ENCODE results near the gene KCNIP1. TPM values are rescaled to one million over a fixed set of nuclear protein-coding genes. Genes with fewer than 3 reads are reported as not detected.

KCNIP1 gene
- total RNA-seq, 2 donors from 2014 or later, result 1.6 to 13.5 TPM

DNA sequence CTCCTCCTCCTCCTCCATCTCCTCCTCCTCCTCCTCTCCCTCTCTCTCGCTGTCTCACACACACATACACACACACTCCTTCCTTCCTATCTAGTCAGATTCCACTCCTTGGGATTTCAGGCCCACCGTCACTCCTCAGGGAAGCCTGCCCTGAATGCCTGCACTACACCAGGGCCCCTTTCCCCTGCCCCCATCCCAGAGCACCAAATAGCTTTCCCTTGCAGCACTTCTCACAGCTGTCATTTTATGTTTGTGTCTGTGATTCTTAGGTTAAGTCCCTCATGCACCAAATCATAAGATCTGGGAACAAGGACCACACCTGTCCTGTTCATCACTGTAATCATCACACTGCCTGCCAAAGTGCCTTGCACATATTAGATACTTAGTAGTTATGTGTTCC, 193.2 kb downstream of the KCNIP1 start:
- H3K36me3 ChIP-seq, result no peaks in the 10 kb centered on the region
- DNase-seq (ENCODE audit: low spot score), result no peak
- no peak overlapping the region for H3K27ac ChIP-seq
- WGBS, result 64% methylated on average over 2 of the region's 2 CpGs
- H3K27me3 ChIP-seq (replicated peaks; ENCODE audit: insufficient read depth), result no peaks in the 10 kb centered on the region
- intact Hi-C loops (cut with DNase I), result no loop called here
- H3K9me3 ChIP-seq, result no peaks in the 10 kb centered on the region
- H3K4me3 ChIP-seq, result no peak overlapping the region
- TF ChIP-seq POLR2AphosphoS5 (IDR thresholded peaks at IDR 0.05) (no peak), POLR2A (IDR thresholded peaks at IDR 0.05) (no peak)
- TF ChIP-seq, protein P1, sequence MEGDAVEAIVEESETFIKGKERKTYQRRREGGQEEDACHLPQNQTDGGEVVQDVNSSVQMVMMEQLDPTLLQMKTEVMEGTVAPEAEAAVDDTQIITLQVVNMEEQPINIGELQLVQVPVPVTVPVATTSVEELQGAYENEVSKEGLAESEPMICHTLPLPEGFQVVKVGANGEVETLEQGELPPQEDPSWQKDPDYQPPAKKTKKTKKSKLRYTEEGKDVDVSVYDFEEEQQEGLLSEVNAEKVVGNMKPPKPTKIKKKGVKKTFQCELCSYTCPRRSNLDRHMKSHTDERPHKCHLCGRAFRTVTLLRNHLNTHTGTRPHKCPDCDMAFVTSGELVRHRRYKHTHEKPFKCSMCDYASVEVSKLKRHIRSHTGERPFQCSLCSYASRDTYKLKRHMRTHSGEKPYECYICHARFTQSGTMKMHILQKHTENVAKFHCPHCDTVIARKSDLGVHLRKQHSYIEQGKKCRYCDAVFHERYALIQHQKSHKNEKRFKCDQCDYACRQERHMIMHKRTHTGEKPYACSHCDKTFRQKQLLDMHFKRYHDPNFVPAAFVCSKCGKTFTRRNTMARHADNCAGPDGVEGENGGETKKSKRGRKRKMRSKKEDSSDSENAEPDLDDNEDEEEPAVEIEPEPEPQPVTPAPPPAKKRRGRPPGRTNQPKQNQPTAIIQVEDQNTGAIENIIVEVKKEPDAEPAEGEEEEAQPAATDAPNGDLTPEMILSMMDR (IDR thresholded peaks at IDR 0.05), result no peak
- no peaks in the 10 kb centered on the region for H3K4me1 ChIP-seq (replicated peaks)

DNA sequence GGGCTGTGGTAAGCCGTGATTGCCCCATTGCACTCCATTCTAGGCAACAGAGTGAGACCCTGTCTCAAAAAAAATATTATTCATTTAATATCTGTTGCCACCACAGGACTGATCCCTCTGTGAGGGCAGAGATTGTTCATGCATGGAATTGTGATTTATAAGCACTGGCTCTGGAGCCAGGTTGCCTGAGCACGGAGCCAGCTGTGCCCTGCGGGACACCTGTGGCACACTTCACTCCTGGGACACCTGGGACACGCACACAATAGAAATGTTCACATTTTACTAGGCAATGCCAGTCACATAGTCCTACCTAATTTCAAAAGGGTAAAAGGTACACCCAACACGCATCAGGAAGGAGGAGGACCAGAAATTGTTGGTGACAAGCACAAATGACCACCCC, 196.7 kb downstream of the KCNIP1 start:
- 72% methylated on average over 5 of the region's 5 CpGs for WGBS
- Histone ChIP-seq H3K4me1 (replicated peaks) (no peaks in the 10 kb centered on the region), H3K27ac (no peak overlapping the region), H3K4me3 (no peak overlapping the region), H3K36me3 (no peaks in the 10 kb centered on the region), H3K27me3 (replicated peaks; ENCODE audit: insufficient read depth) (no peaks in the 10 kb centered on the region), H3K9me3 (no peaks in the 10 kb centered on the region)
- TF ChIP-seq POLR2AphosphoS5 (IDR thresholded peaks at IDR 0.05) (no peak), POLR2A (IDR thresholded peaks at IDR 0.05) (no peak)
- TF ChIP-seq, protein P1 (IDR thresholded peaks at IDR 0.05), result no peak
- intact Hi-C loops (cut with DNase I), result no loop called here
- no peak for DNase-seq (ENCODE audit: low spot score)

DNA sequence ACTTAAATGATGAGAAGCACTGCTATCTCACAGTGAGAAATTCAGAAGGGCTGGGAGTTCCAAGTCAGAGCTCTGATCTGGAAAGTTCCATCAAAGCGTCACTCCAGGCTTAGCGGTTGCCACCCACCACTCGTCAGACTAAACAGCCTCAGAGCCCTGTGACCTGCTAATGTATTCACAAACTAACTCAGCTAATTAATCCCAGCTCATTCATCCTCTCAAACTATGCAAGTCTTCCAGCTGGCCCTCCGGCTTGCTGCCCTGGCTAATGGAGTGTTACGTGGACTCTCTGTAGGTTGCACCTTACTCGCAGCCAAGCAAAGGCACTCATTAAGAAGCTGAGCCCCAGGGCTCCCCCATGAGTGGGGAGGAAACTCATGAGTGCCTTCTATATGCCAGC, 197.5 kb downstream of the KCNIP1 start:
- H3K27me3 ChIP-seq (replicated peaks; ENCODE audit: insufficient read depth), result no peaks in the 10 kb centered on the region

DNA sequence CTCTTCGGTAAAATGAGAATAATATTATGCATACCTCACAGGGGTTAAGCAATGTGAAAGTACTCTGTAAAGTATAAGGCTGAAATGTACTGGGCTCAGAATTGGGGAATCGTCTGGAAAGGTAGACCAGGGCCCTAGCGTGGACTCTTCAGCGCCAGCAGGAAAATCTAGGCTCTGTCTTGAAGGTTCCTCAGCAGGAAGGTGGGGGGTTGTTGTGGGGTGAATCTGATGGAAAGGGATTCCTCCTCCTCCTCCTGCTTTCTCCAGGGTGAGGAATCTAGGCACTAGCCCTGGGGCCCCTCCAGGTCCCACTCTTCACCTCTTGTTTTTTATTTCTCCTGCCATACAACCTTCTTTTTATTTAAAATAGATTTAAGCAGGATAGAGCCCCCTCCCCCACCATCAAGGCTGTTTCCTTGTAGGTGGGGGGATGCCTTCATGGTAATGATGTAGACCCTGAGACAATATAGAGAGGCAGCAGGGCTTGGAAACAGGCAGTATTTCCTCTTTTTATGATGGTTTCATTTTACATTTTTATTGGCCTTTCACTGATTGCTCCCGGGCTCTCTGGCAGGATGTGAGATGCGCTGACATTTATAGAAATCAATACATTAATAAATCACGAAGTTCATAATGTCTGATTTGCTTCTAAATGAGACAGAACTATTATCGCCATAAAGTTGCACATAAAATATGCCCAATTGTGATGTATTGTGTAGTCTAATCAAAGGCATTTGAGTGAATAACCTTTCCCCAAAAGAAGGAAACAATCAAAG, 200.8 kb downstream of the KCNIP1 start:
- H3K27me3 ChIP-seq (replicated peaks; ENCODE audit: insufficient read depth), result no peaks in the 10 kb centered on the region
- WGBS, result 23% methylated on average over 8 of the region's 8 CpGs

More for the DNA sequence above, 197.5 kb downstream of the KCNIP1 start:
- no peaks in the 10 kb centered on the region for H3K4me1 ChIP-seq (replicated peaks)
- no peak for DNase-seq (ENCODE audit: low spot score)
- H3K36me3 ChIP-seq, result no peaks in the 10 kb centered on the region
- TF ChIP-seq POLR2A (IDR thresholded peaks at IDR 0.05) (no peak), POLR2AphosphoS5 (IDR thresholded peaks at IDR 0.05) (no peak)
- TF ChIP-seq, protein P1 (IDR thresholded peaks at IDR 0.05), result no peak
- H3K4me3 ChIP-seq, result no peak overlapping the region
- H3K27ac ChIP-seq, result no peak overlapping the region
- intact Hi-C loops (cut with DNase I), result no loop called here
- no peaks in the 10 kb centered on the region for H3K9me3 ChIP-seq
- 55% methylated on average over 6 of the region's 6 CpGs for WGBS

More for the DNA sequence above, 200.8 kb downstream of the KCNIP1 start:
- no peaks in the 10 kb centered on the region for H3K9me3 ChIP-seq
- H3K4me1 ChIP-seq (replicated peaks), result no peaks in the 10 kb centered on the region
- no peak overlapping the region for H3K4me3 ChIP-seq
- DNase-seq (ENCODE audit: low spot score), result no peak
- H3K36me3 ChIP-seq, result no peaks in the 10 kb centered on the region
- no peak overlapping the region for H3K27ac ChIP-seq
- TF ChIP-seq POLR2AphosphoS5 (IDR thresholded peaks at IDR 0.05), result no peak
- TF ChIP-seq POLR2A (IDR thresholded peaks at IDR 0.05), result no peak
- TF ChIP-seq, protein P1 (IDR thresholded peaks at IDR 0.05), result no peak
- intact Hi-C loops (cut with DNase I), result no loop called here
